GM20000 (cell line): ENCODE data around the gene CLTC.

ENCODE experiments used
- DNase-seq: peaks from one replicate; pipeline ENCODE4 v3.0.0; 2012; ENCODE audit warnings: low spot score
- TF ChIP-seq, protein P1 (sequence below): IDR thresholded peaks from 2 replicates; pipeline ENCODE4 v1.5.1; 2012; ENCODE audit warnings: mild to moderate bottlenecking, control low read depth; ENCODE audit errors: extremely low read depth, missing control alignments

CLTC gene

DNA sequence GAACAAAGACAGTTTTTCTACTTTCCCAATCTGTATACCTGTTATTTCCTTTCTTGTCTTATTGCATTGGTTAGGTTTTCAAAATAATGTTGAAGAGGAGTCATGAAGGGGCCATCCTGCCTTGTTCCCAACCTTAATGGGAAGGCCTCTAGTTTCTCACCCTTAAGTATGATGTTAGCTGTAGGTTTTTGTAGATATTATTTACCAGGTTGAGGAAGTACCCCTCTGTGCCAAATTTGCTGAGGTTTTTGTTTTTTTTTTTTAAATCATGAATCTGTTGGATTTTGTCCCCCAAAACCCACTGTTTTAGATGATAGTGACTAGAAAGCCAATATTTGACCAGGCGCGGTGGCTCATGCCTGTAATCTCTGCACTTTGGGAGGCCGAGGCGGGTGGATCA, 124.1 kb downstream of the CLTC start:
- no peak for DNase-seq
- TF ChIP-seq, protein P1, sequence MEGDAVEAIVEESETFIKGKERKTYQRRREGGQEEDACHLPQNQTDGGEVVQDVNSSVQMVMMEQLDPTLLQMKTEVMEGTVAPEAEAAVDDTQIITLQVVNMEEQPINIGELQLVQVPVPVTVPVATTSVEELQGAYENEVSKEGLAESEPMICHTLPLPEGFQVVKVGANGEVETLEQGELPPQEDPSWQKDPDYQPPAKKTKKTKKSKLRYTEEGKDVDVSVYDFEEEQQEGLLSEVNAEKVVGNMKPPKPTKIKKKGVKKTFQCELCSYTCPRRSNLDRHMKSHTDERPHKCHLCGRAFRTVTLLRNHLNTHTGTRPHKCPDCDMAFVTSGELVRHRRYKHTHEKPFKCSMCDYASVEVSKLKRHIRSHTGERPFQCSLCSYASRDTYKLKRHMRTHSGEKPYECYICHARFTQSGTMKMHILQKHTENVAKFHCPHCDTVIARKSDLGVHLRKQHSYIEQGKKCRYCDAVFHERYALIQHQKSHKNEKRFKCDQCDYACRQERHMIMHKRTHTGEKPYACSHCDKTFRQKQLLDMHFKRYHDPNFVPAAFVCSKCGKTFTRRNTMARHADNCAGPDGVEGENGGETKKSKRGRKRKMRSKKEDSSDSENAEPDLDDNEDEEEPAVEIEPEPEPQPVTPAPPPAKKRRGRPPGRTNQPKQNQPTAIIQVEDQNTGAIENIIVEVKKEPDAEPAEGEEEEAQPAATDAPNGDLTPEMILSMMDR = no peak

DNA sequence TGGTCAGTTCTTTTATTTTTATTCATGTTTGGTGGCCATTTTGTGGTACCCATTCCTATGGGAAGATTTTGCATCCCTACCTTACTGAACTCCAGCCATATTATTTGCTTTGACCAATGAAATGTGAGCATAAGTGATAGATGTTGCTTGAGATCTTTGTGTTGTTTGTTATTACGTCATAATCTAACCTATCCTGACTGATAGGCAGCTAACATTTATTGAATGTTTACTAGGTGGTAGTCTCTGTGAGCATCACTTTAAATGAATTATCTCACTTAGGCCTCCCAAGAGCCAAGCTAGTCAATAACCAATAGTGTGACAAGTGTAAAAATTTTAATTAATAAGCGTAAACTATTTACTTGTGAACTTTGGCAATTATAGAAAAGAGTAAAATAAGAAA, 125.3 kb downstream of the CLTC start:
- DNase-seq = no peak
- TF ChIP-seq, protein P1 = no peak
